ENCODE results near the gene EXOG.
A peak's percentile ranks its signal among the peaks of the same experiment; 100 is the strongest.

Gene EXOG

DNA sequence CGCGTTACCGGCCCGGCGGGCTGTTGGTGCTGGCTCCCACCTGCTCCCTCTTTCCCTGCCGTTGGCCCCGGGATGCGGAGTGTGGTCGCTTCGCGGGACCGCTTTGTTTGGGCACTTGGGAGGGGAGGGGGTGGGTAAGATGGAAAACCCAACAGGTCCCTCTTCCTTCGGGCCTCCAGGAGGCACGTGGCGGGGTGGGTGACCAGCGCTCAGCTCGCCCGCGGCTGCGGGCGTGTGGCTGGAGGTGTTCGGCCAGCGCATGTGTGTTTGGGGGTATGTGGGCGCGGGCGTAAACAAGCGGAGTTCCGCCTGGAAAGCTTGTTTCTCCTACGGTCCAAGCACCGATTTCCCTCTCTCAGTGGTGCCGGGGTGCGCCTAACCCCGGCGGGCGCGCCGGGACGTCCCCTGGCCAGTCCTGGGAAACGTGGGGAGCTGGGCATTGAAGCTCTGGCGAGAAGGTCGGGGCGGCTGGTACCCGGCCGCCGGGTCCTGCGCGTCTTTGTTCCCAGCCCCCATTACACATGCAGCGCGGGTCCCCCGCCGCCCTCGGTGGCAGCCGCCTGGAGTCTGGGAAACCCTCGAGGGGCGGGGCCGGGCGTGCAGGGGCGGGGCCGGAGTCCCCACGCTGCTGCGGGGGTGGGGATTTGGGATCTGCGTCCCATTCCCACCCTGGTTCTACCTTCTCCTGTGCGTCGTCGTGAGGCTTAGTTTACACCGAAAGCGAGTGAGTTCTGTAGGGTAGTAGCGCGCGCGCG lies 41.1 kb upstream of the EXOG start:
- no peak for TF ChIP-seq CTCF (conservative IDR thresholded peaks at IDR 0.05)
- peak overlapping the region; percentile 100 for H3K27ac ChIP-seq

DNA sequence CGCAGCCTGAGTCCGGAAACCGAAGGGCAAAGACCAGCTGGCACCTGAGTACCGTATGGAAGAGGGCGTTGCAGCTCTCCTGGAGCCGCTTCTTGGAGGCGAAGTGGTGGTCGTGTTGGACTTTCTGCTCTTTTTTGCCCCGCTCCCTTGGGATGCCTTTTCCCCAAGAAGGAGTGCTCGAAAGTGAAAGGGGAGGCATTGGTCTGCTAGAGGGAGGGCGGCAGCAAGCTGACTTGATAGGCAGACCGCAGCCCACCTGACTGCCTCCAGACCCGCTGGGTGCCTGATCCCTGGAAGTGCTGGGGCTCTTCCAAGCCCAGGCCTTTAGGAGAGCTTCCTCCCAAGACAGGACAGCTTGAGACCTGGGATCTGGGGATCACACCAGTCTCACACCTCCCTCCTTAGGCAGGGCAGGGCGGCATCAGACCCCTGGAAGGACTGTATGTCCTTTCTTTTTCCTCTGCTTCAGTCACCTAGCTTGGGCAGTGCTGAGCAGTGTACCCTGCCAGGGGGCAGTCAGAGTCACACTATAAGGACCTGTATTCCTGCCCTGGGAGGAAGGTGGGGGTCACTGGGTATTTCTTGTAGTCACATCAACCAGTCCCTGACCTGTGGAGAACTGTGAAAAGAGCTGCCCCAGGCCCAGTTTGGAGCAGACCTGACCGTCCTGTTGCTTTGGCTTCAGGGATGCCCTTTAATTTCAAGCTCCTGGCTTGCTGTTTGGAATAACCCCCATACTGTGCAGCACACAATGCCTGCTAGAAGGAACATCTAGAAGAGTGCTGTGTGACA lies 40.3 kb upstream of the EXOG start:
- peak overlapping the region; percentile 100 for H3K27ac ChIP-seq
- no peak for TF ChIP-seq CTCF (conservative IDR thresholded peaks at IDR 0.05)

- TF ChIP-seq CTCF (conservative IDR thresholded peaks at IDR 0.05): no peak
- no peak overlapping the region; the same call in 1 of the 2 replicates for H3K27ac ChIP-seq
These were observed 38.8 kb upstream of the EXOG start for GRCh38 chr3:38457111-38458003.

- H3K27ac ChIP-seq: peak overlapping the region; percentile 41; the same call in 1 of the 2 replicates
- no peak for TF ChIP-seq CTCF (conservative IDR thresholded peaks at IDR 0.05)
These were observed 37.2 kb upstream of the EXOG start for GRCh38 chr3:38458796-38459498.

DNA sequence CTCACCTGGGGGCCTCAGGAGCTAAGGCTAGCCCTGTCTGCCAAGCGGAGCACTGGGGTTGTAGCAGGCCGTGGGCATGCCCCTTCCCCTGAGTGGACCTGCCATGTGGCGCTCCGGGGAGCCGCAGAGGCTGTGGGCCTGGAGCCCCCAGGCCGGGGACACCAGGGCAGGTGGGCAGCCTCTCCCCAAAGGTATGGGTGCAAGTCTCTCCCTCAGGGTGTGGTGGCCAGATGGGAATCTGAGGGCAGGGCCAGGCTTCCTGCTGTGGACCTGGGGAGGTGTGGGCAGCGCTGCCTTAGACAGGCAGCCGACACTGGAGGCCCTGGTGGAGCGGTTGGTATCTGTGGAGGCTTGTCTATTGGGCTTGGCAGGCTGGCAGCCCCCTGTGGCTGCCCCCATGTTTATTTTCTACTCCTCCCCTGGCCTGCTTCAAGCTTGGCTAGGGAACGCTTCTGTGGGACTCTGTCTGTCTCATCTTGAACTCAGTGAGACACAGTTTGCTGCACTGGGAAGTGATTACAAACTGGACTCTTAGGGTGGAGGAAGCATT lies 36.6 kb upstream of the EXOG start:
- TF ChIP-seq CTCF (conservative IDR thresholded peaks at IDR 0.05): no peak
- peak overlapping the region; percentile 41; the same call in 1 of the 2 replicates for H3K27ac ChIP-seq

GRCh38 chr3:38460377-38461270 lies 35.5 kb upstream of the EXOG start:
- no peak for TF ChIP-seq CTCF (conservative IDR thresholded peaks at IDR 0.05)
- H3K27ac ChIP-seq: no peak overlapping the region
